HepG2 (cell line): ENCODE results near the gene PIEZO1. TPM values are rescaled to one million over a fixed set of nuclear protein-coding genes. Genes with fewer than 3 reads are reported as not detected.

Experiments
- ELF3 ChIP-seq: IDR thresholded peaks from 2 replicates; pipeline ENCODE4 v1.6.1; 2016; ENCODE audit warnings: missing genetic modification reagents, missing compliant biosample characterization
- EZH2 ChIP-seq: conservative IDR thresholded peaks from 2 replicates; pipeline ENCODE4 v1.6.1; 2012; ENCODE audit warnings: mild to moderate bottlenecking, low read depth, low read length, moderate library complexity
- HDAC1 ChIP-seq: sonication (generic); formaldehyde crosslinking; IDR thresholded peaks from 2 replicates; pipeline ENCODE4 v1.5.1; 2020; ENCODE audit warnings: mild to moderate bottlenecking, missing genetic modification reagents
- KAT7 ChIP-seq: IDR thresholded peaks from 2 replicates; pipeline ENCODE4 v1.6.1; 2018; ENCODE audit warnings: borderline replicate concordance, missing compliant biosample characterization
- KLF15 ChIP-seq: sonication (generic); formaldehyde crosslinking; IDR thresholded peaks from 2 replicates; pipeline ENCODE4 v1.8.1; 2023; ENCODE audit warnings: borderline replicate concordance, mild to moderate bottlenecking, inconsistent platforms, missing genetic modification reagents, mixed read lengths
- ZNF552 ChIP-seq: sonication (generic); formaldehyde crosslinking; IDR thresholded peaks from 2 replicates; pipeline ENCODE4 v1.9.0; 2022; ENCODE audit warnings: missing genetic modification reagents, mild to moderate bottlenecking, borderline replicate concordance
- polyA plus RNA-seq, 8 experiments: library from polyadenylated mRNA; depleted of rRNA in 3 of 8; stranded (reverse) in 7 of 8; unstranded in 1 of 8; fragments of >200 nt; fragmentation: Illumina TruSeq in 4 of 8; extraction: Trizol in 4 of 8; gene quantifications; 2 replicates each; pipeline versions ENCODE4 v1.2.1 to v1.2.3, GENCODE V29; 2011 to 2016; ENCODE audit warnings: low read depth in 4 of 8, missing spikeins in 1 of 8, mixed read lengths in 1 of 8; ENCODE audit not compliant: insufficient read depth in 1 of 8
- total RNA-seq, 5 experiments: library from RNA; depleted of rRNA; stranded (reverse); fragments of >200 nt; fragmentation: Illumina TruSeq; extraction: Trizol; gene quantifications; 2 replicates each; pipeline ENCODE4 v1.2.3, GENCODE V29; 2016; ENCODE audit warnings: low read depth in 1 of 5
- TF ChIP-seq, protein P1 (sequence below): sonication (generic); formaldehyde crosslinking; IDR thresholded peaks from 2 replicates; pipeline ENCODE4 v1.4.0; 2020; ENCODE audit warnings: missing genetic modification reagents, mild to moderate bottlenecking, borderline replicate concordance
- TF ChIP-seq, protein P2 (sequence below): sonication (generic); formaldehyde crosslinking; IDR thresholded peaks from 2 replicates; pipeline ENCODE4 v1.4.0; 2020; ENCODE audit warnings: missing genetic modification reagents
- TF ChIP-seq, protein P3 (sequence below): fragments of 450-650 bp; IDR thresholded peaks from 2 replicates; pipeline ENCODE4 v1.6.1; 2017; ENCODE audit warnings: mild to moderate bottlenecking
- TF ChIP-seq, protein P4 (sequence below): sonication (generic); formaldehyde crosslinking; conservative IDR thresholded peaks from 2 replicates; pipeline ENCODE4 v1.4.0; 2020; ENCODE audit warnings: missing genetic modification reagents
- TF ChIP-seq, protein P5 (sequence below): sonication (generic); formaldehyde crosslinking; IDR thresholded peaks from 2 replicates; pipeline ENCODE4 v1.8.0; 2022; ENCODE audit warnings: mild to moderate bottlenecking, missing genetic modification reagents, moderate library complexity
- TF ChIP-seq, protein P6 (sequence below): sonication (generic); formaldehyde crosslinking; IDR thresholded peaks from 2 replicates; pipeline ENCODE4 v1.4.0; 2020; ENCODE audit warnings: mild to moderate bottlenecking, missing genetic modification reagents, borderline replicate concordance

PIEZO1 gene
- total and polyA plus RNA-seq, 2 of the 13 experiments (the other 11 are each of a cell fraction or from before 2014, with no cell fraction given) = 67.9 to 85.0 TPM

DNA sequence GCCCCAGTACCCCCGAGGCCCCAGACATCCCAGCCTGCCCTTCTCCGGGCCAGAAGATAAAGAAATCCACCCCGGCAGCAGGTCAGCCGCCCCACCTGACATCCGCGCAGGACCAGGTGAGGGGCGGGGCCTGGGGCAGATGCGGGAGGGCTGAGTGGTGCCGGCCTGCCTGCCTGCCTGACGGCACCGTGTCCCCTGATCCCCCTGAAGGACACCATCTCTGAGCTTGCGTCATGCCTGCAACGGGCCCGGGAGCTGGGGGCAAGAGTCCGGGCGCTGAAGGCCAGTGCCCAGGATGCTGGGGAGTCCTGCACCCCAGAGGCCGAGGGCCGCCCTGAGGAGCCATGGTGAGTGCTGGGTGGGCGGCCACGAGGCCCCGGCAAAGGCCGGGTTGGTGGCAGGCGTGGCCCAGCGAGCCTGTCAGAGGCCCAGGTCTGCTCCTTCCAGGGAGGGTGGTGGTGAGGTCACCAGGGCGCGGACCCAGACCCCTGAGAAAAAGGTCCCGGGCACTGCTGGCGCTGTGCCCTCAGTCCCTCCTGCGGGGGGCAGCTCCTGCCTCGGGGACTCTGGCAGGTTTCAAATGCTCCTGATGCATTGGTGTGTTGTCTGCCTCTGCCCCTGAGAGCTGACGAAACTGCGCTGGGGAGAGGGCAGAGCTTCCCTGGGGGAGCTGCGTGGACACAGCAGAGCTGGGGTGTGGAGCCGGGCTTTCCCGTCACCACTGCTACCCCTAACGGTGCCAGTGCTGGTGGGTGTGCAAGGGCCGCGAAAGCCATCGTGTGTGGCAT is 19.7 kb upstream of the PIEZO1 start (continued):
- TF ChIP-seq, protein P1, sequence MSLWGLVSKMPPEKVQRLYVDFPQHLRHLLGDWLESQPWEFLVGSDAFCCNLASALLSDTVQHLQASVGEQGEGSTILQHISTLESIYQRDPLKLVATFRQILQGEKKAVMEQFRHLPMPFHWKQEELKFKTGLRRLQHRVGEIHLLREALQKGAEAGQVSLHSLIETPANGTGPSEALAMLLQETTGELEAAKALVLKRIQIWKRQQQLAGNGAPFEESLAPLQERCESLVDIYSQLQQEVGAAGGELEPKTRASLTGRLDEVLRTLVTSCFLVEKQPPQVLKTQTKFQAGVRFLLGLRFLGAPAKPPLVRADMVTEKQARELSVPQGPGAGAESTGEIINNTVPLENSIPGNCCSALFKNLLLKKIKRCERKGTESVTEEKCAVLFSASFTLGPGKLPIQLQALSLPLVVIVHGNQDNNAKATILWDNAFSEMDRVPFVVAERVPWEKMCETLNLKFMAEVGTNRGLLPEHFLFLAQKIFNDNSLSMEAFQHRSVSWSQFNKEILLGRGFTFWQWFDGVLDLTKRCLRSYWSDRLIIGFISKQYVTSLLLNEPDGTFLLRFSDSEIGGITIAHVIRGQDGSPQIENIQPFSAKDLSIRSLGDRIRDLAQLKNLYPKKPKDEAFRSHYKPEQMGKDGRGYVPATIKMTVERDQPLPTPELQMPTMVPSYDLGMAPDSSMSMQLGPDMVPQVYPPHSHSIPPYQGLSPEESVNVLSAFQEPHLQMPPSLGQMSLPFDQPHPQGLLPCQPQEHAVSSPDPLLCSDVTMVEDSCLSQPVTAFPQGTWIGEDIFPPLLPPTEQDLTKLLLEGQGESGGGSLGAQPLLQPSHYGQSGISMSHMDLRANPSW (CRISPR knock-in tag) = no peak
- 0 out of 2 replicates have a peak, but pooled peaks have one; percentile 30 for TF ChIP-seq ELF3 (CRISPR knock-in tag)
- TF ChIP-seq HDAC1 (CRISPR knock-in tag) = peak; percentile 70
- TF ChIP-seq, protein P2, sequence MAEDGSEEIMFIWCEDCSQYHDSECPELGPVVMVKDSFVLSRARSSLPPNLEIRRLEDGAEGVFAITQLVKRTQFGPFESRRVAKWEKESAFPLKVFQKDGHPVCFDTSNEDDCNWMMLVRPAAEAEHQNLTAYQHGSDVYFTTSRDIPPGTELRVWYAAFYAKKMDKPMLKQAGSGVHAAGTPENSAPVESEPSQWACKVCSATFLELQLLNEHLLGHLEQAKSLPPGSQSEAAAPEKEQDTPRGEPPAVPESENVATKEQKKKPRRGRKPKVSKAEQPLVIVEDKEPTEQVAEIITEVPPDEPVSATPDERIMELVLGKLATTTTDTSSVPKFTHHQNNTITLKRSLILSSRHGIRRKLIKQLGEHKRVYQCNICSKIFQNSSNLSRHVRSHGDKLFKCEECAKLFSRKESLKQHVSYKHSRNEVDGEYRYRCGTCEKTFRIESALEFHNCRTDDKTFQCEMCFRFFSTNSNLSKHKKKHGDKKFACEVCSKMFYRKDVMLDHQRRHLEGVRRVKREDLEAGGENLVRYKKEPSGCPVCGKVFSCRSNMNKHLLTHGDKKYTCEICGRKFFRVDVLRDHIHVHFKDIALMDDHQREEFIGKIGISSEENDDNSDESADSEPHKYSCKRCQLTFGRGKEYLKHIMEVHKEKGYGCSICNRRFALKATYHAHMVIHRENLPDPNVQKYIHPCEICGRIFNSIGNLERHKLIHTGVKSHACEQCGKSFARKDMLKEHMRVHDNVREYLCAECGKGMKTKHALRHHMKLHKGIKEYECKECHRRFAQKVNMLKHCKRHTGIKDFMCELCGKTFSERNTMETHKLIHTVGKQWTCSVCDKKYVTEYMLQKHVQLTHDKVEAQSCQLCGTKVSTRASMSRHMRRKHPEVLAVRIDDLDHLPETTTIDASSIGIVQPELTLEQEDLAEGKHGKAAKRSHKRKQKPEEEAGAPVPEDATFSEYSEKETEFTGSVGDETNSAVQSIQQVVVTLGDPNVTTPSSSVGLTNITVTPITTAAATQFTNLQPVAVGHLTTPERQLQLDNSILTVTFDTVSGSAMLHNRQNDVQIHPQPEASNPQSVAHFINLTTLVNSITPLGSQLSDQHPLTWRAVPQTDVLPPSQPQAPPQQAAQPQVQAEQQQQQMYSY (CRISPR knock-in tag) = 0 out of 2 replicates have a peak, but pooled peaks have one; percentile 1
- TF ChIP-seq KLF15 (CRISPR knock-in tag) = no peak
- no peak for TF ChIP-seq EZH2
- no peak; the same call in 1 of the 2 replicates for TF ChIP-seq ZNF552 (CRISPR knock-in tag)
- TF ChIP-seq, protein P3, sequence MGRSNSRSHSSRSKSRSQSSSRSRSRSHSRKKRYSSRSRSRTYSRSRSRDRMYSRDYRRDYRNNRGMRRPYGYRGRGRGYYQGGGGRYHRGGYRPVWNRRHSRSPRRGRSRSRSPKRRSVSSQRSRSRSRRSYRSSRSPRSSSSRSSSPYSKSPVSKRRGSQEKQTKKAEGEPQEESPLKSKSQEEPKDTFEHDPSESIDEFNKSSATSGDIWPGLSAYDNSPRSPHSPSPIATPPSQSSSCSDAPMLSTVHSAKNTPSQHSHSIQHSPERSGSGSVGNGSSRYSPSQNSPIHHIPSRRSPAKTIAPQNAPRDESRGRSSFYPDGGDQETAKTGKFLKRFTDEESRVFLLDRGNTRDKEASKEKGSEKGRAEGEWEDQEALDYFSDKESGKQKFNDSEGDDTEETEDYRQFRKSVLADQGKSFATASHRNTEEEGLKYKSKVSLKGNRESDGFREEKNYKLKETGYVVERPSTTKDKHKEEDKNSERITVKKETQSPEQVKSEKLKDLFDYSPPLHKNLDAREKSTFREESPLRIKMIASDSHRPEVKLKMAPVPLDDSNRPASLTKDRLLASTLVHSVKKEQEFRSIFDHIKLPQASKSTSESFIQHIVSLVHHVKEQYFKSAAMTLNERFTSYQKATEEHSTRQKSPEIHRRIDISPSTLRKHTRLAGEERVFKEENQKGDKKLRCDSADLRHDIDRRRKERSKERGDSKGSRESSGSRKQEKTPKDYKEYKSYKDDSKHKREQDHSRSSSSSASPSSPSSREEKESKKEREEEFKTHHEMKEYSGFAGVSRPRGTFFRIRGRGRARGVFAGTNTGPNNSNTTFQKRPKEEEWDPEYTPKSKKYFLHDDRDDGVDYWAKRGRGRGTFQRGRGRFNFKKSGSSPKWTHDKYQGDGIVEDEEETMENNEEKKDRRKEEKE = no peak
- TF ChIP-seq KAT7 (CRISPR knock-in tag) = peak; percentile 56; the same call in 1 of the 2 replicates
- TF ChIP-seq, protein P4, sequence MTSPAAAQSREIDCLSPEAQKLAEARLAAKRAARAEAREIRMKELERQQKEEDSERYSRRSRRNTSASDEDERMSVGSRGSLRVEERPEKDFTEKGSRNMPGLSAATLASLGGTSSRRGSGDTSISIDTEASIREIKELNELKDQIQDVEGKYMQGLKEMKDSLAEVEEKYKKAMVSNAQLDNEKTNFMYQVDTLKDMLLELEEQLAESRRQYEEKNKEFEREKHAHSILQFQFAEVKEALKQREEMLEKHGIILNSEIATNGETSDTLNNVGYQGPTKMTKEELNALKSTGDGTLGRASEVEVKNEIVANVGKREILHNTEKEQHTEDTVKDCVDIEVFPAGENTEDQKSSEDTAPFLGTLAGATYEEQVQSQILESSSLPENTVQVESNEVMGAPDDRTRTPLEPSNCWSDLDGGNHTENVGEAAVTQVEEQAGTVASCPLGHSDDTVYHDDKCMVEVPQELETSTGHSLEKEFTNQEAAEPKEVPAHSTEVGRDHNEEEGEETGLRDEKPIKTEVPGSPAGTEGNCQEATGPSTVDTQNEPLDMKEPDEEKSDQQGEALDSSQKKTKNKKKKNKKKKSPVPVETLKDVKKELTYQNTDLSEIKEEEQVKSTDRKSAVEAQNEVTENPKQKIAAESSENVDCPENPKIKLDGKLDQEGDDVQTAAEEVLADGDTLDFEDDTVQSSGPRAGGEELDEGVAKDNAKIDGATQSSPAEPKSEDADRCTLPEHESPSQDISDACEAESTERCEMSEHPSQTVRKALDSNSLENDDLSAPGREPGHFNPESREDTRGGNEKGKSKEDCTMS (CRISPR knock-in tag) = no peak
- TF ChIP-seq, protein P5, sequence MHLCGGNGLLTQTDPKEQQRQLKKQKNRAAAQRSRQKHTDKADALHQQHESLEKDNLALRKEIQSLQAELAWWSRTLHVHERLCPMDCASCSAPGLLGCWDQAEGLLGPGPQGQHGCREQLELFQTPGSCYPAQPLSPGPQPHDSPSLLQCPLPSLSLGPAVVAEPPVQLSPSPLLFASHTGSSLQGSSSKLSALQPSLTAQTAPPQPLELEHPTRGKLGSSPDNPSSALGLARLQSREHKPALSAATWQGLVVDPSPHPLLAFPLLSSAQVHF (CRISPR knock-in tag) = no peak
- TF ChIP-seq, protein P6, sequence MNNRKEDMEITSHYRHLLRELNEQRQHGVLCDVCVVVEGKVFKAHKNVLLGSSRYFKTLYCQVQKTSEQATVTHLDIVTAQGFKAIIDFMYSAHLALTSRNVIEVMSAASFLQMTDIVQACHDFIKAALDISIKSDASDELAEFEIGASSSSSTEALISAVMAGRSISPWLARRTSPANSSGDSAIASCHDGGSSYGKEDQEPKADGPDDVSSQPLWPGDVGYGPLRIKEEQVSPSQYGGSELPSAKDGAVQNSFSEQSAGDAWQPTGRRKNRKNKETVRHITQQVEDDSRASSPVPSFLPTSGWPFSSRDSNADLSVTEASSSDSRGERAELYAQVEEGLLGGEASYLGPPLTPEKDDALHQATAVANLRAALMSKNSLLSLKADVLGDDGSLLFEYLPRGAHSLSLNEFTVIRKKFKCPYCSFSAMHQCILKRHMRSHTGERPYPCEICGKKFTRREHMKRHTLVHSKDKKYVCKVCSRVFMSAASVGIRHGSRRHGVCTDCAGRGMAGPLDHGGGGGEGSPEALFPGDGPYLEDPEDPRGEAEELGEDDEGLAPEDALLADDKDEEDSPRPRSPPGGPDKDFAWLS (CRISPR knock-in tag) = no peak
